HepG2 (cell line): ENCODE measurements around the gene COX4I2. TPM values are rescaled to one million over a fixed set of nuclear protein-coding genes. Genes with fewer than 3 reads are reported as not detected.

ENCODE experiments used
- ATF6 ChIP-seq: sonication (generic); formaldehyde crosslinking; conservative IDR thresholded peaks from 2 replicates; pipeline ENCODE4 v1.4.0; 2020; ENCODE audit warnings: missing genetic modification reagents
- FOXK2 ChIP-seq: fragments of 450-650 bp; IDR thresholded peaks from 2 replicates; pipeline ENCODE4 v1.6.1; 2016
- FOXO4 ChIP-seq: sonication (generic); formaldehyde crosslinking; conservative IDR thresholded peaks from 2 replicates; pipeline ENCODE4 v1.8.1; 2023; ENCODE audit warnings: missing genetic modification reagents
- HNRNPH1 ChIP-seq: fragments of 200-400 bp; formaldehyde crosslinking; optimal IDR thresholded peaks from 2 replicates; pipeline ENCODE3; 2017; ENCODE audit warnings: mild to moderate bottlenecking, low read depth, low read length
- PRDM10 ChIP-seq: sonication (generic); formaldehyde crosslinking; IDR thresholded peaks from 2 replicates; pipeline ENCODE4 v1.4.0; 2020; ENCODE audit warnings: low read depth, missing genetic modification reagents
- SNAPC4 ChIP-seq: sonication (generic); formaldehyde crosslinking; IDR thresholded peaks from 2 replicates; pipeline ENCODE4 v1.4.0; 2020; ENCODE audit warnings: mild to moderate bottlenecking, missing genetic modification reagents
- SUZ12 ChIP-seq: fragments of 150-350 bp; IDR thresholded peaks from 2 replicates; pipeline ENCODE4 v1.6.1; 2014; ENCODE audit warnings: low read depth, low read length
- polyA plus RNA-seq, 8 experiments: library from polyadenylated mRNA; depleted of rRNA in 3 of 8; stranded (reverse) in 7 of 8; unstranded in 1 of 8; fragments of >200 nt; fragmentation: Illumina TruSeq in 4 of 8; extraction: Trizol in 4 of 8; gene quantifications; 2 replicates each; pipeline versions ENCODE4 v1.2.1 to v1.2.3, GENCODE V29; 2011 to 2016; ENCODE audit warnings: low read depth in 4 of 8, missing spikeins in 1 of 8, mixed read lengths in 1 of 8; ENCODE audit not compliant: insufficient read depth in 1 of 8
- total RNA-seq, 5 experiments: library from RNA; depleted of rRNA; stranded (reverse); fragments of >200 nt; fragmentation: Illumina TruSeq; extraction: Trizol; gene quantifications; 2 replicates each; pipeline ENCODE4 v1.2.3, GENCODE V29; 2016; ENCODE audit warnings: low read depth in 1 of 5

The COX4I2 gene
- total and polyA plus RNA-seq, 2 of the 13 experiments (the other 11 are each of a cell fraction or from before 2014, with no cell fraction given): 1.1 TPM; not detected in 1

- TF ChIP-seq PRDM10 (CRISPR knock-in tag) (peak; percentile 90), HNRNPH1 (peak; percentile 93), SNAPC4 (CRISPR knock-in tag) (peak; percentile 85; the same call in 1 of the 2 replicates), ATF6 (CRISPR knock-in tag) (0 out of 2 replicates have a peak, but pooled peaks have one; percentile 91), SUZ12 (no peak), FOXO4 (CRISPR knock-in tag) (no peak), FOXK2 (no peak)
Observed at GRCh38 chr20:31603822-31604566, 33.7 kb upstream of the COX4I2 start (continued).
